Activated naive CD8-positive, alpha-beta T cell treated with anti-CD3 and anti-CD28 coated beads for 36 hours (primary cell): ENCODE measurements around the gene PTTG2. TPM values are rescaled to one million over a fixed set of nuclear protein-coding genes. Genes with fewer than 3 reads are reported as not detected.

Source experiments
- DNase-seq: peaks from one replicate; pipeline ENCODE4 v3.0.0; 2021
- H3K27ac Mint-ChIP-seq: one replicate; pipeline ENCODE4 v1.8.0; 2022; ENCODE audit warnings: mild to moderate bottlenecking, moderate library complexity, mixed read lengths
- H3K27me3 Mint-ChIP-seq: one replicate; pipeline ENCODE4 v1.8.0; 2022; ENCODE audit warnings: mild to moderate bottlenecking, mixed read lengths
- H3K36me3 Mint-ChIP-seq: one replicate; pipeline ENCODE4 v1.8.0; 2021; ENCODE audit warnings: mild to moderate bottlenecking, mixed read lengths
- H3K4me1 Mint-ChIP-seq: one replicate; pipeline ENCODE4 v1.8.0; 2021; ENCODE audit warnings: mixed read lengths
- H3K4me3 Mint-ChIP-seq: one replicate; pipeline ENCODE4 v1.8.0; 2022; ENCODE audit warnings: mild to moderate bottlenecking, moderate library complexity, mixed read lengths
- H3K9me3 Mint-ChIP-seq: one replicate; pipeline ENCODE4 v1.8.0; 2022; ENCODE audit warnings: mixed read lengths
- total RNA-seq, 2 experiments: library from RNA; stranded (reverse); gene quantifications; one replicate each; pipeline ENCODE4 v1.2.3, GENCODE V29; 2021

Gene PTTG2
- total RNA-seq, 2 experiments from 2014 or later, result 0.34 TPM; not detected in 1

DNA sequence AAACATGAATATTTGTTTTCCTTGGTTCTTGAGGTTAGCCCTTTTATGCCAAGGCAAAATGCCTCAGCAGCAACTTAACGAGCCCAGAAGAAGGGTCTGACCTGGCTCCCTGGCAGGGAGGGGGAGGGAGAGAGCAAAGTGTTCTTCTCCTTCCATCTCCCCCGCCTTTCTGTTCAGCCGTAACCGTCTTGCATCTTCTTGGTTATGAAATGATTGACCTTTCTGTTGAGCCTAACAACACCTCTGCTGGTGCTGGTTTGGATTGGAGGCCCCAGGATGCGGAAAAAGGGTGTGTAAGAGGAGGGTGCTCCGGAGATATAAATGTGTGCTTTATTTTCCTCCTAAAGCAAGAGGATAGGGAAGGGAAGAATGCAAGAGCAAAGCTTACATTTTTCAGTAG lies 44.7 kb downstream of the PTTG2 start:
- Mint-ChIP-seq H3K4me3 (no peak overlapping the region), H3K36me3 (peaks cover 9% of the 10 kb centered on the region), H3K4me1 (peaks cover 36% of the 10 kb centered on the region), H3K27ac (no peak overlapping the region), H3K9me3 (no peaks in the 10 kb centered on the region), H3K27me3 (no peaks in the 10 kb centered on the region)
- no peak for DNase-seq

DNA sequence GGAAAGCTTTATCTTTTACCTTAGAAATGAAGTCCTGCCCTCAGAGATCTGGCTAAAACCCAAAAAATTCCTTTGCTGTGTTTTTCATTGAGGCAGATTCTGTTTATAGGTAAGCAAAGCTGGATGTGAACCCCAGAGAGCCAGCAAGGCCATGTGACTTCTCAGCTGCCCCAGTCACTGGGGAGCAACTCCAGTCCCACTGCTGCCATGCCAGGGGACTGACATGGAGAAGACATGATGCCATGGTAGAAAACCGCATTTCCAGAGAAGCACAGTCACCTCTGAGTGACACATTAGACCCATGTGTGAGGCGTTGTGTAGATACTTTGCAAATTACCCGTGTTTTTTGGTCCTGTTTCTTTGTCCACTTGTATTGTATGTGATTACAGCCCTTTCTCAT lies 45.4 kb downstream of the PTTG2 start:
- Mint-ChIP-seq H3K4me3 (no peak overlapping the region), H3K4me1 (peaks cover 35% of the 10 kb centered on the region), H3K27me3 (no peaks in the 10 kb centered on the region), H3K9me3 (no peaks in the 10 kb centered on the region), H3K27ac (no peak overlapping the region), H3K36me3 (peaks cover 9% of the 10 kb centered on the region)
- no peak for DNase-seq

DNA sequence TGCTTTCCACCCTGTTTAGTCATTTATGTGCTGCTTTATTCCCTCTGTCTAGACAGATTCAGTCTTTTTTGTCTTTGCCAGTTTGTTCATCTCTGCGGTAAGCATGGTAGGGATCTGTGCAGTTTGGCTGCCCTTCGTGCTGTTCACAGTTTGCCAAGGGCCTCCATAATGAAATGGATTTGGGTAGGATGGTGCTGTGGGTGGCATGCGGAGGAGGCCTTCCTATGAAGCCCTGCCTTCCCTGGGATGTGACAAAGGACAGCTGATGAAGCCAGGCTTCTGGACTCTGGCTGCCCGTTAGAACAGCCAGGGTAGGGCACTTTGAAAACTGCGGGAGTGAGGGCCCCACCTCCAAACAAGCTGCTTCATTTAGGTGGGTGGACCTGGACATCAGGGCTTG lies 47.4 kb downstream of the PTTG2 start:
- H3K27me3 Mint-ChIP-seq, result no peaks in the 10 kb centered on the region
- peaks cover 7% of the 10 kb centered on the region for H3K36me3 Mint-ChIP-seq
- H3K9me3 Mint-ChIP-seq, result no peaks in the 10 kb centered on the region
- H3K4me3 Mint-ChIP-seq, result no peak overlapping the region
- no peak for DNase-seq
- no peak overlapping the region for H3K27ac Mint-ChIP-seq
- peaks cover 33% of the 10 kb centered on the region for H3K4me1 Mint-ChIP-seq

DNA sequence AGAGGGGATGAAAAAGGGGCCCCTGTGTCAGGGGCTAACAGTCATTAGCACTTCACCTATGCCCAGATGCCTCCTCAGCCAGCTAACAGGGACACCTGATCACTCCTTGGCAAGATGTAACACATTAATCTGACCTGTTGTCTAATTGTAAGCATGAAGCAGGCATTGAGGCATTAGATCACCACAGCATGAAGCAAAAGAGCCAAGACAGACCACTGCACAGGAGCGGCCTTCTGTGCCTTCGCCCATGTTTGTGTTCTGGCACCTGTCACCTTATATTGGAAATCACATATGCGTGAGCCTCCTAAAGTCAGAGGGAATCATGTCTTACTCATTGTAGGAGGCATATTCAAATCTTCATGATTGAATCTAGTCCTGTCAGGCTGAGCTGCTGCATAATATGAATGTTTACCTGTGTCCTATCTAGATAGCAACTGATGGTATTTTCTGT lies 48.4 kb downstream of the PTTG2 start:
- Mint-ChIP-seq H3K9me3 (no peaks in the 10 kb centered on the region), H3K4me3 (no peak overlapping the region), H3K27ac (no peak overlapping the region), H3K27me3 (no peaks in the 10 kb centered on the region), H3K4me1 (peaks cover 26% of the 10 kb centered on the region), H3K36me3 (peaks cover 4% of the 10 kb centered on the region)
- DNase-seq, result no peak

DNA sequence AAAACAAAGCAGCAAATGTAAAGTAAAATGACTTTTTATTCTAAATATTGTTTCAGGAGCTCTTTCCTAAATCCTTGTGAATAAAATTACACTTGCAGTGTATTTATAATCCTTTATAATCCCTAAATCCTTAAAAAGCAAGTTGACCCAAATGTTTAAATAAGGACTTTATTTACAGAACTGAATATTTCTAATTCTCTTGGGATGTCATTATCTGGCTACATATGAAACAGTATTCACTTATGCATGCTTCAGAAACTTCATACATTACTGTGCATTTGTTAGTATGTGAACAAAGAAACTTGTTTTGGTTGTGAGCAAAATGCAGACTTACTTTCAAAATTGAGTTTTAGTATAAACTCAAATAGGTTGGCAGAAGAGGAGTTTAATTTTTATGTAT lies 49.2 kb downstream of the PTTG2 start:
- no peak overlapping the region for H3K4me3 Mint-ChIP-seq
- no peak for DNase-seq
- H3K36me3 Mint-ChIP-seq, result peaks cover 4% of the 10 kb centered on the region
- H3K4me1 Mint-ChIP-seq, result peaks cover 22% of the 10 kb centered on the region
- no peaks in the 10 kb centered on the region for H3K27me3 Mint-ChIP-seq
- no peaks in the 10 kb centered on the region for H3K9me3 Mint-ChIP-seq
- no peak overlapping the region for H3K27ac Mint-ChIP-seq

DNA sequence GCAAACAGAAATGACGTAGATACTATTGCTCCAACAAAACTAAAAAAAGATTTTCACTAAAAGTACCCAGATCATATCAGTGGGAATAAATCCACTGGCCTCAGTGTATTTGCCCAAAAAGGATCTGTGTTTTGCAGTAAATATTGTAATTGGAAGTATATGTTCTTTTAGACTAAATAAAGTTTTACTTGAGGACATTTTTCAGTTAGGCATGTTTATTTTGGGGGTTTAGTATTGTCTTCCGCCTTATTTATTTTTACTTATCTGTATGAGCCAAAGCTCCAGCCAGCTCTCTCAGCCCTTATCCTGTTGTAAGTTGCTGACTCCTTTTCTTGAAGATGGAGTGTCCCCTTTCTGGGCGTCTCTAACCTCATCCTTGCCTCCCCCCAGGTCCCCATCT lies 49.8 kb downstream of the PTTG2 start:
- H3K36me3 Mint-ChIP-seq, result peaks cover 7% of the 10 kb centered on the region
- no peaks in the 10 kb centered on the region for H3K9me3 Mint-ChIP-seq
- no peak overlapping the region for H3K4me3 Mint-ChIP-seq
- DNase-seq, result no peak
- peaks cover 16% of the 10 kb centered on the region for H3K4me1 Mint-ChIP-seq
- no peaks in the 10 kb centered on the region for H3K27me3 Mint-ChIP-seq
- H3K27ac Mint-ChIP-seq, result no peak overlapping the region

Other genes starting within 250 kb of the PTTG2 start
- gene PGM2, start 133.7 kb upstream of the PTTG2 start, total RNA-seq, result 10 to 100 TPM; 75.7 to 78.7 TPM
- 10 to 100 TPM; 79.6 to 80.3 TPM for gene TBC1D1, start 69.3 kb upstream of the PTTG2 start, total RNA-seq